ENCODE measurements around the gene EFCAB13.

DNA sequence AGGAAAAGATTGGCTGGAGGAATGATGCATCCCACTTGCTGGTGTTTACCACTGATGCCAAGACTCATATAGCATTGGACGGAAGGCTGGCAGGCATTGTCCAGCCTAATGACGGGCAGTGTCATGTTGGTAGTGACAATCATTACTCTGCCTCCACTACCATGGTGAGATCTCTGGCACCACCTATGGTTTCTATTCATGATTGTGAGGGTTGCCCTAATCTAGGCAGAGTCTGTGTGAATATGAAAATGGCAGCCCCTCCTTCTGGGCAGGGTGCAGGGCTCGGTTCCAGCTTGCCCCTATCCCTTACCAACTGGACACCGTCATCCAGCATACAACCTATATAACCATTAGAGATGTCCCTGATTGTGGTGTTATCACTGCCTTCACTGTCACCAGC lies 36.7 kb upstream of the EFCAB13 start:
- TF ChIP-seq, protein P1, sequence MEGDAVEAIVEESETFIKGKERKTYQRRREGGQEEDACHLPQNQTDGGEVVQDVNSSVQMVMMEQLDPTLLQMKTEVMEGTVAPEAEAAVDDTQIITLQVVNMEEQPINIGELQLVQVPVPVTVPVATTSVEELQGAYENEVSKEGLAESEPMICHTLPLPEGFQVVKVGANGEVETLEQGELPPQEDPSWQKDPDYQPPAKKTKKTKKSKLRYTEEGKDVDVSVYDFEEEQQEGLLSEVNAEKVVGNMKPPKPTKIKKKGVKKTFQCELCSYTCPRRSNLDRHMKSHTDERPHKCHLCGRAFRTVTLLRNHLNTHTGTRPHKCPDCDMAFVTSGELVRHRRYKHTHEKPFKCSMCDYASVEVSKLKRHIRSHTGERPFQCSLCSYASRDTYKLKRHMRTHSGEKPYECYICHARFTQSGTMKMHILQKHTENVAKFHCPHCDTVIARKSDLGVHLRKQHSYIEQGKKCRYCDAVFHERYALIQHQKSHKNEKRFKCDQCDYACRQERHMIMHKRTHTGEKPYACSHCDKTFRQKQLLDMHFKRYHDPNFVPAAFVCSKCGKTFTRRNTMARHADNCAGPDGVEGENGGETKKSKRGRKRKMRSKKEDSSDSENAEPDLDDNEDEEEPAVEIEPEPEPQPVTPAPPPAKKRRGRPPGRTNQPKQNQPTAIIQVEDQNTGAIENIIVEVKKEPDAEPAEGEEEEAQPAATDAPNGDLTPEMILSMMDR (IDR thresholded peaks at IDR 0.05), result no peak
- no peak for TF ChIP-seq POLR2A (IDR thresholded peaks at IDR 0.05)
- no peak for TF ChIP-seq POLR2AphosphoS5 (IDR thresholded peaks at IDR 0.05)

All from suprapubic skin (tissue), 4 donors.